Lower leg skin (tissue), 3 donors: ENCODE data around the gene UGT1A5.

Experiments used
- POLR2A ChIP-seq, 2 donors: fragments of 450-650 bp; IDR thresholded peaks; one replicate each; pipeline ENCODE4 v1.6.1; 2016 to 2017; ENCODE audit warnings: antibody characterized with exemption in 2 of 2, mild to moderate bottlenecking in 1 of 2, moderate library complexity in 1 of 2
- TF ChIP-seq, protein P1 (sequence below), 3 donors: fragments of 450-650 bp; IDR thresholded peaks; one replicate each; pipeline ENCODE4 v1.5.1; 2016; ENCODE audit warnings: antibody characterized with exemption in 3 of 3, mild to moderate bottlenecking in 3 of 3, moderate library complexity in 2 of 3

DNA sequence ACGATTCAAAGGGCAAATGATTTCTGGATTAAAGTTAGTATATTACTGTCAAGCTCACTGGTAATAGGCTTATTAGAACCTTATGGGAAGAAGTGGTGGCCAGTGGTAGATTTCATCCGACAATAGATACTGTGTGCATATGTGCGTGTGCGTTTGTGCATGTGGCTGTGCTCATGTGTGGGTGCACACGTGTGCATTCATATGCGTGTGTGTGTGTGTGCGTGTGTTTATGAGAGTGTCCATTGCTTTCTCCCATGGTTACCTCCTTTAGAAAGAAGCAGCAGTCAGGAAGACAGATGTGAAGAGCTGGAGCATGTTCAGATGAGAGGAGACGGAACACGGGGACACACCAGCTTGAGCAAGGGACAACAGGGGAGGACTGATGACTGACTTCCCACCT lies 56.6 kb downstream of the UGT1A5 start:
- TF ChIP-seq, protein P1, sequence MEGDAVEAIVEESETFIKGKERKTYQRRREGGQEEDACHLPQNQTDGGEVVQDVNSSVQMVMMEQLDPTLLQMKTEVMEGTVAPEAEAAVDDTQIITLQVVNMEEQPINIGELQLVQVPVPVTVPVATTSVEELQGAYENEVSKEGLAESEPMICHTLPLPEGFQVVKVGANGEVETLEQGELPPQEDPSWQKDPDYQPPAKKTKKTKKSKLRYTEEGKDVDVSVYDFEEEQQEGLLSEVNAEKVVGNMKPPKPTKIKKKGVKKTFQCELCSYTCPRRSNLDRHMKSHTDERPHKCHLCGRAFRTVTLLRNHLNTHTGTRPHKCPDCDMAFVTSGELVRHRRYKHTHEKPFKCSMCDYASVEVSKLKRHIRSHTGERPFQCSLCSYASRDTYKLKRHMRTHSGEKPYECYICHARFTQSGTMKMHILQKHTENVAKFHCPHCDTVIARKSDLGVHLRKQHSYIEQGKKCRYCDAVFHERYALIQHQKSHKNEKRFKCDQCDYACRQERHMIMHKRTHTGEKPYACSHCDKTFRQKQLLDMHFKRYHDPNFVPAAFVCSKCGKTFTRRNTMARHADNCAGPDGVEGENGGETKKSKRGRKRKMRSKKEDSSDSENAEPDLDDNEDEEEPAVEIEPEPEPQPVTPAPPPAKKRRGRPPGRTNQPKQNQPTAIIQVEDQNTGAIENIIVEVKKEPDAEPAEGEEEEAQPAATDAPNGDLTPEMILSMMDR (IDR thresholded peaks at IDR 0.05) = no peak
- TF ChIP-seq POLR2A (IDR thresholded peaks at IDR 0.05) = no peak
